ENCODE results near the gene STK39.

The STK39 gene

DNA sequence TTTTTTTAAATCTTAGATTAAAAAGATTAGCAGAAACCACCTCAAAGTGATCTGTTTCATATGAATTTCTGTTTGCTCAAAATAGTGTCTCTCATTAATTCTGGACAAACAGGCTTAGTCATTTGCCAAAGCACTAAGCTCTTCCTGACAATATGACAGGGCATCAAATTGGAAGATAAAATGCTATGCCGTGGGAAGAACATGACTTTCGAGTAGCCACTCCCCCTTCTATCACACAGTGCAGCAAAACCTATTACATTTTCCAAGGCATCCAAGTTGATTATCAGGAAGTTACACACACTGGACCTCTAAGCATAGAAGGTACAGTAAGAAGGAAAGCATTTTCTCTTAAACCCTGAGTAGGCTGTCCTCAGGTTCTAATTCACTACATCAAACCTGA lies 89.5 kb downstream of the STK39 start:
- TF ChIP-seq, protein P1, sequence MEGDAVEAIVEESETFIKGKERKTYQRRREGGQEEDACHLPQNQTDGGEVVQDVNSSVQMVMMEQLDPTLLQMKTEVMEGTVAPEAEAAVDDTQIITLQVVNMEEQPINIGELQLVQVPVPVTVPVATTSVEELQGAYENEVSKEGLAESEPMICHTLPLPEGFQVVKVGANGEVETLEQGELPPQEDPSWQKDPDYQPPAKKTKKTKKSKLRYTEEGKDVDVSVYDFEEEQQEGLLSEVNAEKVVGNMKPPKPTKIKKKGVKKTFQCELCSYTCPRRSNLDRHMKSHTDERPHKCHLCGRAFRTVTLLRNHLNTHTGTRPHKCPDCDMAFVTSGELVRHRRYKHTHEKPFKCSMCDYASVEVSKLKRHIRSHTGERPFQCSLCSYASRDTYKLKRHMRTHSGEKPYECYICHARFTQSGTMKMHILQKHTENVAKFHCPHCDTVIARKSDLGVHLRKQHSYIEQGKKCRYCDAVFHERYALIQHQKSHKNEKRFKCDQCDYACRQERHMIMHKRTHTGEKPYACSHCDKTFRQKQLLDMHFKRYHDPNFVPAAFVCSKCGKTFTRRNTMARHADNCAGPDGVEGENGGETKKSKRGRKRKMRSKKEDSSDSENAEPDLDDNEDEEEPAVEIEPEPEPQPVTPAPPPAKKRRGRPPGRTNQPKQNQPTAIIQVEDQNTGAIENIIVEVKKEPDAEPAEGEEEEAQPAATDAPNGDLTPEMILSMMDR (IDR thresholded peaks at IDR 0.05; ENCODE audit: insufficient read depth, low read length, missing control alignments), result no peak
- H3K4me3 ChIP-seq (ENCODE audit: low read depth, low read length), result no peak overlapping the region
- ChIA-PET POLR2A (no interaction called here), CTCF (interaction anchor here (1.3 to 2.7 kb wide), 2 partner anchors 9 to 39 kb away, joined by 5 to 11 read pairs; no protein-coding TSS in a partner anchor)
- no peak for DNase-seq (ENCODE audit: low read depth, low spot score)

DNA sequence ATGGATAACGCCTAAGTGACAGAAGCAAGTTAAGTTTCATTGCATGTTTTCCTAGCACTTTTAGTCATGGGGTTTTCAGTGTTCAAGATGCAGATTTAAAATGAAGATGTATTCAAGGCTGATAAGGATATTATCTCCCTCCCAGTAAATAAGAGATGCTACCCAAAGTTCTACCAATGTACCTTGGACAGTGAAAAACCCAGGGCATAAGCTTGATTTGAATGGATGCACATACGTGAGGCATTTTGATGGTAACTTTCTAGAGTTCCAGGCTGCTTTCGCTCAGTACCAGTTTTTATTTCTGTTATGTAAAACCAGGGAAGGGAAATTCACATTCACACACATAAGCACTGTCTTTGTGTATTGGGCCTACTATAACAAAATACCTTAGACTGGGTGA lies 90.3 kb downstream of the STK39 start:
- ChIA-PET CTCF (interaction anchor here (0.7 to 2.7 kb wide), 8 partner anchors 12 to 530 kb away, joined by 3 to 11 read pairs (median 4); no protein-coding TSS in a partner anchor), POLR2A (no interaction called here)
- no peak for DNase-seq (ENCODE audit: low read depth, low spot score)
- TF ChIP-seq, protein P1 (IDR thresholded peaks at IDR 0.05; ENCODE audit: insufficient read depth, low read length, missing control alignments), result no peak
- H3K4me3 ChIP-seq (ENCODE audit: low read depth, low read length), result no peak overlapping the region

DNA sequence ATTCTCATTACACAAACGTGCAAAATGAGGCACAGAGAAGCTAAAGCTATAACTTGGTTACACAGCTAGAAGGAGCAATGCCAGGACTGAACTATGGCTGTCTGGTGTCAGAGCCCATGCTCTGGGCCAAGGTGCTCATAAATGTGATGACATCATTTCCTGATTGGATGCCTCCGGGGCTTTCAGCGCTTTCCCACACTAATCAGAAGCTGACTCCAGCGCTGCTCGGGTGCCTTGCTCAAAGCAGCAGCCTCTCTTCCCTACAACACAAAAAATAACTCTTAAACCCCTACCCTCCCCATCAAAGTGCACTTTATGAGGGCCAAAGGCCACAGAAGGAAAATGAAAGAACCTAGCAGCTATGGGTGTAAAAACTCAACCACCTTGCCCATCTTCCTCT lies 90.7 kb downstream of the STK39 start:
- CTCF ChIA-PET, result interaction anchor here (0.7 to 2.7 kb wide), 8 partner anchors 11 to 530 kb away, joined by 3 to 11 read pairs (median 4); no protein-coding TSS in a partner anchor
- POLR2A ChIA-PET, result no interaction called here
- TF ChIP-seq, protein P1 (IDR thresholded peaks at IDR 0.05; ENCODE audit: insufficient read depth, low read length, missing control alignments), result no peak
- no peak overlapping the region for H3K4me3 ChIP-seq (ENCODE audit: low read depth, low read length)
- DNase-seq (ENCODE audit: low read depth, low spot score), result no peak

DNA sequence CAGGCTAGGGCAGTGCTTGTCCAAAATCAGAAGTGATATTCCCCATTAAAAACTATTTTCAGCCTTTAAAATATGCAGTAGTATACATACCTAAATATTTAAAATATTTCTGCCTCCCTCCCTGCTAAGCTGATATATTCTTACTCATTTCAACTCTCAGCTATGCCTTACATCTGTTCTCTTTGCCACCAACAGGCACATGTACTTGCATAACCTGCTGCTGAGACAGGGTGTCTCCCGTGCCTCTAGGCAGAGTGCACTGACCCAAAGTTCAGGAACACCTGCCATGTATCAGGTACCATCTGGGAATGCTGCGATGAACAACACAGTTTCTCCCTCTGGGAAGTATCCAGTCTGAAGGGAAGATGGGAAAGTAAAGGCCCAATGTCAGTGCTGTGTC lies 91.7 kb downstream of the STK39 start:
- TF ChIP-seq, protein P1 (IDR thresholded peaks at IDR 0.05; ENCODE audit: insufficient read depth, low read length, missing control alignments), result no peak
- no peak overlapping the region for H3K4me3 ChIP-seq (ENCODE audit: low read depth, low read length)
- ChIA-PET POLR2A (interaction anchor here (0.6 kb wide), 1 partner anchor 15 kb away, joined by 3 read pairs; no protein-coding TSS in a partner anchor), CTCF (interaction anchor here (1.2 to 2.7 kb wide), 7 partner anchors 10 to 46 kb away, joined by 3 to 11 read pairs (median 8); no protein-coding TSS in a partner anchor)
- no peak for DNase-seq (ENCODE audit: low read depth, low spot score)

DNA sequence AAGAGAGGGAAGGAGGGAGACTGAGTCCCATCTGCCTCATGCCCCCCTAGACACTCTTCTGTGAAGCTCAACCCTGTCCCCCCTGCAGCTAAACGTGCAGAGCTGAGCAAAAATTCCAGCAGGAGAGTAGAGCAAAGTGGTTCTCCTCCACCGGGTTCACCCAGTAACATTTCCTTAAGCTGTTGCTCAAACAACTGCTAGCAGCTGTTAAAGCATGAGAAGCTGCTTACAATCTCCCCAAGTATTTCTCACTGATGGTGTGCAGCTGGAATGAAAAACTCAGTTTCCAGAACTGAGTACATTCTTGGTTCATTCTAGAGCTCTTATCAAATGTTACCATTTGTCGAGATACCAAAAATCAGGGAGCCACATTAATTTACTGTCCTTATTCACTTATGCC lies 92.3 kb downstream of the STK39 start:
- ChIA-PET POLR2A (no interaction called here), CTCF (interaction anchor here (1.2 to 2.6 kb wide), 4 partner anchors 10 to 35 kb away, joined by 3 to 10 read pairs (median 8); no protein-coding TSS in a partner anchor)
- DNase-seq (ENCODE audit: low read depth, low spot score), result no peak
- TF ChIP-seq, protein P1 (IDR thresholded peaks at IDR 0.05; ENCODE audit: insufficient read depth, low read length, missing control alignments), result no peak
- no peak overlapping the region for H3K4me3 ChIP-seq (ENCODE audit: low read depth, low read length)

DNA sequence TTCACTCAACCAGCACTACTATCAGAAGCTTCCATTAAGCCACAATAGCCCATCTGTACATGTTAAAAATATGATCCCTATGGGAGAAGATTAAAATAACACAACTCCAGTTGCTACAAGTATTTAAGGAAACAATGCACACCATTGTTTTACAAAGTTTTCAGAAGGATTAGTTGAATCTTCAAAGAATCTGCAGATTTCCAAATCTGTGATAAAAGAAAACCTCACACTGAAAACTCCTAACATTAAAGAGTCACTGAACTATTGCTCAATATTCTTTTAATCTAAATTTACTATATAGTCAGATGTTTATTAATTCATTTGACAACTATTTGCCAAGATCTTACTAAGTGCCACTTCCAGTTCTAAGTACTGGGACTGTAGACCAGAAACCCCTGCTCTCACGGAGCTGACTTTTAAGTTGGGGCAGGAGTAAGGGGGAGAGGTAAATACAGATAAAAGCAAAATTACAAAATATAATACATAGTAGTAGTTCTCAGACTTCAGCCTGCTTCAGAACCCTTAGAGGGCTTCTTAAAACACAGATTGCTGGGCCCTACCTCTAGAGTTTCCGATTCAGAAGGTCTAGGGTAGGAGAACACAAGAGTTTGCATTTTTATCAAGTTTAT lies 94.4 kb downstream of the STK39 start:
- no peak overlapping the region for H3K4me3 ChIP-seq (ENCODE audit: low read depth, low read length)
- TF ChIP-seq, protein P1 (IDR thresholded peaks at IDR 0.05; ENCODE audit: insufficient read depth, low read length, missing control alignments), result no peak
- no peak for DNase-seq (ENCODE audit: low read depth, low spot score)
- CTCF ChIA-PET, result interaction anchor here (1.0 kb wide), 1 partner anchor 8 kb away, joined by 3 read pairs; no protein-coding TSS in a partner anchor
- POLR2A ChIA-PET, result no interaction called here
